ENCODE data around the gene OR5H2. TPM values are rescaled to one million over a fixed set of nuclear protein-coding genes. Genes with fewer than 3 reads are reported as not detected.

The OR5H2 gene
- total and polyA plus RNA-seq, 2 of the 4 experiments (the other 2 are of a cell fraction) = not detected

- Histone ChIP-seq H2AK9ac (replicated peaks; ENCODE audit: low read depth, low read length, poor library complexity) (no peak overlapping the region), H4K8ac (ENCODE audit: low read depth in 2 of 2, low read length in 2 of 2) (no peak overlapping the region), H3K4me3 (ENCODE audit: insufficient read depth, low read depth, low read length) (no peak overlapping the region), H3K4me1 (ENCODE audit: control insufficient read depth, insufficient read depth, low read length) (no peaks in the 10 kb centered on the region), H3K23ac (ENCODE audit: low read depth, low read length) (no peak overlapping the region), H2AFZ (replicated peaks; ENCODE audit: low read length, poor library complexity) (no peak overlapping the region), H3K9ac (ENCODE audit: low read depth, low read length) (no peak overlapping the region), H4K20me1 (ENCODE audit: insufficient read depth, low read length) (no peaks in the 10 kb centered on the region), H2BK15ac (ENCODE audit: low read depth, low read length) (no peak overlapping the region), H3K18ac (ENCODE audit: low read depth, low read length) (no peak overlapping the region), H3K27ac (ENCODE audit: insufficient read depth, low read length) (no peak overlapping the region), H3K56ac (ENCODE audit: extremely low read depth, insufficient read depth, low read length) (no peak overlapping the region), H3K79me1 (ENCODE audit: low read depth in 1 of 2, low read length in 2 of 2) (no peaks in the 10 kb centered on the region), H3K36me3 (ENCODE audit: control insufficient read depth, insufficient read depth, low read length) (no peaks in the 10 kb centered on the region), H3K9me3 (ENCODE audit: control insufficient read depth, insufficient read depth, low read length) (peaks cover 2% of the 10 kb centered on the region; the same call in 1 of the 2 replicates), H3K4me2 (ENCODE audit: low read depth, low read length) (no peak overlapping the region), H2AK5ac (ENCODE audit: low read depth, low read length) (no peak overlapping the region), H3K9me1 (ENCODE audit: insufficient read depth, low read length) (no peaks in the 10 kb centered on the region), H2BK20ac (ENCODE audit: low read depth, low read length) (no peak overlapping the region), H3K14ac (replicated peaks; ENCODE audit: low read depth, low read length) (no peak overlapping the region), H4K91ac (ENCODE audit: insufficient read depth, low read depth, low read length) (no peak overlapping the region), H2BK5ac (ENCODE audit: low read depth, low read length, poor library complexity, severe bottlenecking) (no peak overlapping the region), H3K4ac (ENCODE audit: low read depth, low read length) (no peak overlapping the region), H2BK120ac (ENCODE audit: low read depth, low read length) (no peak overlapping the region), H3K27me3 (ENCODE audit: control insufficient read depth, insufficient read depth, low read length) (no peaks in the 10 kb centered on the region), H4K5ac (ENCODE audit: low read depth, low read length) (no peak overlapping the region)
- ChIA-PET POLR2A (ENCODE audit: unreplicated experiment) (no interaction called here), CTCF (no interaction called here)
- dilution Hi-C loops (cut with HindIII; ENCODE audit: low sequenced_read_pairs, unreplicated experiment) (no loop called here), intact Hi-C loops (cut with micrococcal nuclease) (no loop called here), in situ Hi-C loops (cut with MboI; ENCODE audit: low sequenced_read_pairs) (no loop called here)
- DNase-seq = no peak
- ATAC-seq (ENCODE audit: low read depth) = no peak
- WGBS, 2 experiments (ENCODE audit: extremely low coverage in 2 of 2, insufficient read length in 1 of 2) = no CpG with 5 or more reads among the region's 3 CpGs
- TF ChIP-seq ELK1 (IDR thresholded peaks at IDR 0.05; ENCODE audit: borderline replicate concordance, low read depth, low read length) (no peak), CHD1 (IDR thresholded peaks at IDR 0.05; ENCODE audit: low read depth, low read length) (no peak), USF2 (IDR thresholded peaks at IDR 0.05; ENCODE audit: low read depth, low read length) (no peak), FOS (IDR thresholded peaks at IDR 0.05; ENCODE audit: low read depth, low read length) (no peak), BHLHE40 (IDR thresholded peaks at IDR 0.05; ENCODE audit: low read depth, low read length) (no peak), CTCF (conservative IDR thresholded peaks at IDR 0.05; ENCODE audit: low read depth, low read length) (no peak), MAZ (IDR thresholded peaks at IDR 0.05; ENCODE audit: borderline replicate concordance, low read depth, low read length) (no peak), NFE2L2 (IDR thresholded peaks at IDR 0.05; ENCODE audit: low read depth, low read length) (no peak), CEBPB (IDR thresholded peaks at IDR 0.05; ENCODE audit: low read depth, low read length) (no peak), POLR2A (IDR thresholded peaks at IDR 0.05; ENCODE audit: low read depth, low read length) (no peak)
- BruUV-seq (replicated peaks) = no TSS peak
Observed at GRCh38 chr3:98272126-98272525, 10.2 kb upstream of the OR5H2 start.
